PC-9 (cell line): ENCODE data around the gene RGS7. TPM values are rescaled to one million over a fixed set of nuclear protein-coding genes. Genes with fewer than 3 reads are reported as not detected.

ENCODE experiments used
- BruUV-seq: library from RNA; stranded (reverse); fragments of 400-500 nt; replicated peaks from 2 replicates; lab custom pipeline; 2021; lab: Mats Ljungman, UMichigan
- CTCF ChIA-PET: fragments of 300-600 bp; sonication (Branson Sonifier 250); formaldehyde crosslinking; loops from one replicate; lab custom pipeline; 2022; ENCODE audit warnings: antibody characterized with exemption; lab: Charles Lee
- POLR2A ChIA-PET: fragments of 300-600 bp; sonication (Branson Sonifier 250); formaldehyde crosslinking; loops from one replicate; lab custom pipeline; 2022; ENCODE audit warnings: antibody characterized with exemption; ENCODE audit not compliant: unreplicated experiment; lab: Charles Lee
- DNase-seq, 2 experiments: peaks; one replicate each; pipeline versions ENCODE4 v3.0.0 to v3.0.0-alpha.2; 2015 to 2022; ENCODE audit warnings: mixed read lengths in 1 of 2
- H2AFZ ChIP-seq: fragments of 200-600 bp; sonication (generic); 2 replicates; pipeline ENCODE4 v1.8.1; 2017; ENCODE audit warnings: antibody characterized with exemption
- H3F3A ChIP-seq: fragments of 200-600 bp; sonication (generic); 2 replicates; pipeline ENCODE4 v1.8.1; 2017; ENCODE audit warnings: antibody characterized with exemption, mild to moderate bottlenecking, low read depth; ENCODE audit not compliant: insufficient read depth
- H3K27ac ChIP-seq: fragments of 200-600 bp; sonication (generic); 2 replicates; pipeline ENCODE4 v1.6.1; 2016; ENCODE audit warnings: mixed run types
- H3K27me3 ChIP-seq: fragments of 200-600 bp; sonication (generic); 2 replicates; pipeline ENCODE4 v1.6.1; 2016; ENCODE audit warnings: low read depth, mixed run types; ENCODE audit not compliant: insufficient read depth
- H3K36me3 ChIP-seq: fragments of 200-600 bp; sonication (generic); 2 replicates; pipeline ENCODE4 v1.6.1; 2016; ENCODE audit warnings: low read depth, mixed run types
- H3K4me1 ChIP-seq: fragments of 200-600 bp; sonication (generic); replicated peaks from 2 replicates; pipeline ENCODE4 v1.6.1; 2016; ENCODE audit warnings: mixed run types; ENCODE audit not compliant: insufficient read depth
- H3K4me2 ChIP-seq: fragments of 200-600 bp; sonication (generic); 2 replicates; pipeline ENCODE4 v1.6.1; 2017; ENCODE audit warnings: mixed run types
- H3K4me3 ChIP-seq: fragments of 200-600 bp; sonication (generic); 2 replicates; pipeline ENCODE4 v1.6.1; 2016; ENCODE audit warnings: mixed run types
- H3K79me2 ChIP-seq: fragments of 200-600 bp; sonication (generic); 2 replicates; pipeline ENCODE4 v1.6.1; 2017; ENCODE audit warnings: low read depth, mixed run types
- H3K9me2 ChIP-seq: fragments of 200-600 bp; sonication (generic); 2 replicates; pipeline ENCODE4 v1.8.1; 2017; ENCODE audit warnings: mild to moderate bottlenecking; ENCODE audit not compliant: insufficient read depth
- H3K9me3 ChIP-seq: fragments of 200-600 bp; sonication (generic); 2 replicates; pipeline ENCODE4 v1.8.1; 2016; ENCODE audit warnings: low read depth; ENCODE audit not compliant: insufficient read depth
- H4K20me1 ChIP-seq: fragments of 200-600 bp; sonication (generic); 2 replicates; pipeline ENCODE4 v1.8.1; 2017; ENCODE audit not compliant: insufficient read depth
- EZH2 ChIP-seq: fragments of 200-600 bp; sonication (generic); IDR thresholded peaks from 2 replicates; pipeline ENCODE4 v1.8.0; 2017; ENCODE audit warnings: antibody characterized with exemption, low read depth
- intact Hi-C: fragments of 100-400 bp; cut with micrococcal nuclease; formaldehyde crosslinking; loops from one replicate; pipeline ENCODE4 v1.10.0; 2022; ENCODE audit not compliant: unreplicated experiment
- total RNA-seq: library from RNA; stranded (reverse); gene quantifications from 2 replicates; pipeline ENCODE4 v1.2.3, GENCODE V29; 2021
- TF ChIP-seq, protein P1 (sequence below): fragments of 200-600 bp; sonication (generic); conservative IDR thresholded peaks from 2 replicates; pipeline ENCODE4 v1.6.1; 2017; ENCODE audit warnings: mixed run types, antibody characterized with exemption, mild to moderate bottlenecking, moderate library complexity

RGS7 gene
- total RNA-seq, 1 experiment from 2014 or later = 5.8 TPM

DNA sequence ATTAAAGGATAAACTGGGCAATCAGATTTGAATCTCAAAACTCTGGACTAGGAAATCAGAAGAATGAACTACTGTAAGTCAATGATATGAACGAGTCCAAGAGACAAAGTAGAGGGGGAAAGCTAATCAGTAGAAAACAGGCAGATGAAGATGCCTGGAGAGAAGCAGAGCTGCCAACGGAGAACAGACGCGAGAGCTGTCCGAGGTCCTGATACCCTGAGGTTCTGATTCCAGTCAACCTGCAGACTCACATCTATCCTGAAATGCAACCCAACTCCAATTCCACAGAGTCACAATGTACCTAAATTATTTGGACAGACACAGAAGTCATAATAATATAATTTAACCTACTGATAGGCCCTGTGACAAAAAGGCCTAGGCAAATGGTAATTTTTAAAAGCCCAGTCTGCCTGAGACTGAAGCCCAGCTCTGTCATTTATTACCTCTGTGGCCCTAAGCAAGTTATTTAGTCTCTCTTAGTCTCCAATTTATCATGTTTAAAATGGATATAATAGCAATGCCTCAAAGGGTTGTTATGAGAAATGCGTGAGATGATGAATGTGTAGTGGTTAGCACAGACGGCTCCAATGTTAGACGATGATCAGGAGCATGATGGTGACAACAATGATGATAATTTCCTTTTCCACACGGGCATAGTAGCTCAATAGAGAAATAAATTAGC is 33.4 kb downstream of the RGS7 start:
- TF ChIP-seq EZH2 = no peak
- Histone ChIP-seq H3K9me2 (no peaks in the 10 kb centered on the region), H3K4me1 (no peaks in the 10 kb centered on the region), H3K4me2 (no peak overlapping the region), H3K79me2 (no peaks in the 10 kb centered on the region), H3K4me3 (no peak overlapping the region), H3K27ac (no peak overlapping the region), H4K20me1 (no peaks in the 10 kb centered on the region), H2AFZ (no peak overlapping the region), H3K36me3 (no peaks in the 10 kb centered on the region), H3K27me3 (no peaks in the 10 kb centered on the region), H3K9me3 (no peaks in the 10 kb centered on the region), H3F3A (no peaks in the 10 kb centered on the region)
- ChIA-PET POLR2A (no interaction called here), CTCF (no interaction called here)
- BruUV-seq = no TSS peak
- DNase-seq = no peak
- intact Hi-C loops = no loop called here

DNA sequence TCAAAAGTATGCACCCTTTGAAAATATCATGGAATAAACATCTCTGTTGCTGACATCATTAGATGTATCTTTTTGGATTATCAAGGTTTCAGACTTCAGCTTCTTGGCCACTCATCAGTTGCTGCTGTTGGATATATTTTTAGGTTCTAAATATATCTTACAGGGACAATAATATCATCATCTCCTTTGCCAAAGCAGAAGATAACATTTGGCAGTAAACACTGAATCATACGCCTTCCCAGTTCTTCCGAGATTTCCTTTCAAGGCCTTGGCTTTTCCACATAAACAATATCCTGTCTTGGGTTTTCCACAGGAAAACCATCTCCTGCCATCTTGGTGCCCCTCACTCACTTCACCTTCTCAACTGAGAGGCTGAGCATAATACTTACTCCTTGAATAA is 39.3 kb downstream of the RGS7 start:
- no TSS peak for BruUV-seq
- H3K27me3 ChIP-seq = no peaks in the 10 kb centered on the region
- H3K4me3 ChIP-seq = no peak overlapping the region
- CTCF ChIA-PET = no interaction called here
- H2AFZ ChIP-seq = no peak overlapping the region
- H3K9me2 ChIP-seq = no peaks in the 10 kb centered on the region
- intact Hi-C loops = no loop called here
- no peak overlapping the region for H3K4me2 ChIP-seq
- no peak for TF ChIP-seq EZH2
- TF ChIP-seq, protein P1, sequence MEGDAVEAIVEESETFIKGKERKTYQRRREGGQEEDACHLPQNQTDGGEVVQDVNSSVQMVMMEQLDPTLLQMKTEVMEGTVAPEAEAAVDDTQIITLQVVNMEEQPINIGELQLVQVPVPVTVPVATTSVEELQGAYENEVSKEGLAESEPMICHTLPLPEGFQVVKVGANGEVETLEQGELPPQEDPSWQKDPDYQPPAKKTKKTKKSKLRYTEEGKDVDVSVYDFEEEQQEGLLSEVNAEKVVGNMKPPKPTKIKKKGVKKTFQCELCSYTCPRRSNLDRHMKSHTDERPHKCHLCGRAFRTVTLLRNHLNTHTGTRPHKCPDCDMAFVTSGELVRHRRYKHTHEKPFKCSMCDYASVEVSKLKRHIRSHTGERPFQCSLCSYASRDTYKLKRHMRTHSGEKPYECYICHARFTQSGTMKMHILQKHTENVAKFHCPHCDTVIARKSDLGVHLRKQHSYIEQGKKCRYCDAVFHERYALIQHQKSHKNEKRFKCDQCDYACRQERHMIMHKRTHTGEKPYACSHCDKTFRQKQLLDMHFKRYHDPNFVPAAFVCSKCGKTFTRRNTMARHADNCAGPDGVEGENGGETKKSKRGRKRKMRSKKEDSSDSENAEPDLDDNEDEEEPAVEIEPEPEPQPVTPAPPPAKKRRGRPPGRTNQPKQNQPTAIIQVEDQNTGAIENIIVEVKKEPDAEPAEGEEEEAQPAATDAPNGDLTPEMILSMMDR = no peak
- POLR2A ChIA-PET = no interaction called here
- no peaks in the 10 kb centered on the region for H3K4me1 ChIP-seq
- no peak for DNase-seq
- H3K36me3 ChIP-seq = no peaks in the 10 kb centered on the region
- no peak overlapping the region for H3K27ac ChIP-seq
- H4K20me1 ChIP-seq = no peaks in the 10 kb centered on the region
- no peaks in the 10 kb centered on the region for H3K9me3 ChIP-seq
- H3F3A ChIP-seq = no peaks in the 10 kb centered on the region
- no peaks in the 10 kb centered on the region for H3K79me2 ChIP-seq

DNA sequence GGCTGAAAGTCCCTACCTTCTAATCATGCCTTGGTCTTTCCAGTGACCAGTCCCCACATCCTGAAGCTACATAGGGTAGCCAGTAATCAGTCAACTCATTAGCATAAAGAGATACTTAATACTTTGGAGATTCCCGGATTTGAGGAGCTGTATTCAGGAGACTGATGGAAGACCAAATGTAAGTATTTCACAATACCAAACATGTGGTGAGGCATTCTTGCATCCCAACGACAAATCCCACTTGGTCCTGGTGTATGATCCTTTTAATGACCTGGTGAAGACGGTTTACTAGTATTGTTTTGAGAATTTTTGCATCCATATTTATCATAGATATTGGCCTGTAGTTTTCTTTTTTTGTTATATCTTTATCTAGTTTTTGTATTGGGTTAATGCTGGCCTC is 40.6 kb downstream of the RGS7 start:
- intact Hi-C loops = no loop called here
- Histone ChIP-seq H3K27ac (no peak overlapping the region), H3F3A (no peaks in the 10 kb centered on the region), H3K9me3 (no peaks in the 10 kb centered on the region), H3K4me3 (no peak overlapping the region), H3K4me1 (no peaks in the 10 kb centered on the region), H3K27me3 (no peaks in the 10 kb centered on the region), H2AFZ (no peak overlapping the region), H3K4me2 (no peak overlapping the region), H3K36me3 (no peaks in the 10 kb centered on the region), H3K79me2 (no peaks in the 10 kb centered on the region), H3K9me2 (no peaks in the 10 kb centered on the region), H4K20me1 (no peaks in the 10 kb centered on the region)
- POLR2A ChIA-PET = no interaction called here
- no peak for DNase-seq
- no peak for TF ChIP-seq EZH2
- TF ChIP-seq, protein P1 = no peak
- CTCF ChIA-PET = no interaction called here
- no TSS peak for BruUV-seq
